ENCODE results near the gene PTGES2. TPM values are rescaled to one million over a fixed set of nuclear protein-coding genes. Genes with fewer than 3 reads are reported as not detected.

Gene PTGES2
- total RNA-seq, 1 donor from 2014 or later, result 80.3 TPM

- DNase-seq (ENCODE audit: extremely low spot score, unreplicated experiment), result no peak
- H3K9me3 Mint-ChIP-seq (ENCODE audit: unreplicated experiment), result no peaks in the 10 kb centered on the region
- H3K4me1 Mint-ChIP-seq (ENCODE audit: unreplicated experiment), result peaks cover 8% of the 10 kb centered on the region
- TF ChIP-seq CTCF (IDR thresholded peaks at IDR 0.05), result no peak
- H3K4me3 Mint-ChIP-seq (ENCODE audit: unreplicated experiment), result no peak overlapping the region
- H3K27me3 Mint-ChIP-seq (ENCODE audit: unreplicated experiment), result no peaks in the 10 kb centered on the region
- no peak overlapping the region for H3K27ac Mint-ChIP-seq (ENCODE audit: unreplicated experiment)
- no peaks in the 10 kb centered on the region for H3K36me3 Mint-ChIP-seq (ENCODE audit: unreplicated experiment)
Measured at GRCh38 chr9:128151309-128152132, 24.0 kb upstream of the PTGES2 start.

GRCh38 chr9:128150594-128151308, 23.2 kb upstream of the PTGES2 start:
- DNase-seq (ENCODE audit: extremely low spot score, unreplicated experiment), result no peak
- peak; percentile 9 for TF ChIP-seq CTCF (IDR thresholded peaks at IDR 0.05)
- no peak overlapping the region for H3K27ac Mint-ChIP-seq (ENCODE audit: unreplicated experiment)
- H3K4me3 Mint-ChIP-seq (ENCODE audit: unreplicated experiment), result no peak overlapping the region
- peaks cover 8% of the 10 kb centered on the region for H3K4me1 Mint-ChIP-seq (ENCODE audit: unreplicated experiment)
- H3K36me3 Mint-ChIP-seq (ENCODE audit: unreplicated experiment), result no peaks in the 10 kb centered on the region
- H3K27me3 Mint-ChIP-seq (ENCODE audit: unreplicated experiment), result no peaks in the 10 kb centered on the region
- H3K9me3 Mint-ChIP-seq (ENCODE audit: unreplicated experiment), result no peaks in the 10 kb centered on the region

- no peak for TF ChIP-seq CTCF (IDR thresholded peaks at IDR 0.05)
- H3K36me3 Mint-ChIP-seq (ENCODE audit: unreplicated experiment), result no peaks in the 10 kb centered on the region
- no peak overlapping the region for H3K27ac Mint-ChIP-seq (ENCODE audit: unreplicated experiment)
- peaks cover 8% of the 10 kb centered on the region for H3K4me1 Mint-ChIP-seq (ENCODE audit: unreplicated experiment)
- no peak for DNase-seq (ENCODE audit: extremely low spot score, unreplicated experiment)
- H3K9me3 Mint-ChIP-seq (ENCODE audit: unreplicated experiment), result no peaks in the 10 kb centered on the region
- no peak overlapping the region for H3K4me3 Mint-ChIP-seq (ENCODE audit: unreplicated experiment)
- no peaks in the 10 kb centered on the region for H3K27me3 Mint-ChIP-seq (ENCODE audit: unreplicated experiment)
Measured at GRCh38 chr9:128149951-128150593, 22.5 kb upstream of the PTGES2 start.

GRCh38 chr9:128149001-128149701, 21.6 kb upstream of the PTGES2 start, which contains the start of gene LCN2:
TSS of gene LCN2 (plus strand) at chr9:128149453. CDS start at chr9:128149526, 73 bp downstream.
- Mint-ChIP-seq H3K4me3 (ENCODE audit: unreplicated experiment) (no peak within 1 kb of the TSS), H3K27me3 (ENCODE audit: unreplicated experiment) (no peaks in the 10 kb centered on the region), H3K36me3 (ENCODE audit: unreplicated experiment) (no peaks in the 10 kb centered on the region), H3K27ac (ENCODE audit: unreplicated experiment) (no peak within 1 kb of the TSS), H3K9me3 (ENCODE audit: unreplicated experiment) (no peaks in the 10 kb centered on the region), H3K4me1 (ENCODE audit: unreplicated experiment) (peaks cover 8% of the 10 kb centered on the region)
- DNase-seq (ENCODE audit: extremely low spot score, unreplicated experiment), result no peak
- TF ChIP-seq CTCF (IDR thresholded peaks at IDR 0.05), result no peak
